ENCODE results near the gene FIGN.

The FIGN gene

GRCh38 chr2:163736433-163737189 lies 803 bp upstream of the FIGN start:
- no peak for DNase-seq (ENCODE audit: low read depth)
- H3K4me3 ChIP-seq (ENCODE audit: low read depth, low read length) = no peak overlapping the region
- TF ChIP-seq MYC (IDR thresholded peaks at IDR 0.05; ENCODE audit: low read depth, low read length) = no peak
- TF ChIP-seq MAX (IDR thresholded peaks at IDR 0.05; ENCODE audit: low read depth, low read length) = no peak
- TF ChIP-seq CTCF (IDR thresholded peaks at IDR 0.05; ENCODE audit: low read depth, low read length) = no peak
- TF ChIP-seq POLR2A (IDR thresholded peaks at IDR 0.05; ENCODE audit: extremely low read depth, insufficient read length) = no peak

- TF ChIP-seq MYC (IDR thresholded peaks at IDR 0.05; ENCODE audit: low read depth, low read length) = no peak
- no peak for TF ChIP-seq CTCF (IDR thresholded peaks at IDR 0.05; ENCODE audit: low read depth, low read length)
- no peak for TF ChIP-seq POLR2A (IDR thresholded peaks at IDR 0.05; ENCODE audit: extremely low read depth, insufficient read length)
- TF ChIP-seq MAX (IDR thresholded peaks at IDR 0.05; ENCODE audit: low read depth, low read length) = no peak
- DNase-seq (ENCODE audit: low read depth) = no peak
- H3K4me3 ChIP-seq (ENCODE audit: low read depth, low read length) = no peak overlapping the region
These were observed 725 bp downstream of the FIGN start for GRCh38 chr2:163734881-163735684.

DNA sequence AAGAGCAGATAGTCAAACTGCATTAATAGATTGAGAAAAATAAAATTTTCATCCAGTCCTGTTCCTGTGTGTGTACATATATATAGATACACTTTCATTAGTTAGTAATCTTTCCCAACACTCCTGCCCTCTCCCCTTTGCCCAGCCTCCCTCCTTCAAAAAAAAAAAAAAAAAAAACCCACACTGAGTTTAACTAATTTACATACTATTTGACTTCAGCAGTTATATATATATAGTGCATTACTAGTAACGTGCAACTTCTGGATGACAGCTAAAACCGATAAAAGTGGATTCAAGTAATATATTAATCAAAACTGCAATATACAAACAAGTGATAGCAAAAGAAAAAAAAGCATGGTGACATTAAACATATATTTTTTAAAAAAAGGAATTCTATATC lies 1.4 kb downstream of the FIGN start:
- TF ChIP-seq CTCF (IDR thresholded peaks at IDR 0.05; ENCODE audit: low read depth, low read length) (no peak), MAX (IDR thresholded peaks at IDR 0.05; ENCODE audit: low read depth, low read length) (no peak), POLR2A (IDR thresholded peaks at IDR 0.05; ENCODE audit: extremely low read depth, insufficient read length) (no peak), MYC (IDR thresholded peaks at IDR 0.05; ENCODE audit: low read depth, low read length) (no peak)
- no peak for DNase-seq (ENCODE audit: low read depth)
- no peak overlapping the region for H3K4me3 ChIP-seq (ENCODE audit: low read depth, low read length)

- no peak overlapping the region for H3K4me3 ChIP-seq (ENCODE audit: low read depth, low read length)
- TF ChIP-seq CTCF (IDR thresholded peaks at IDR 0.05; ENCODE audit: low read depth, low read length) = no peak
- no peak for TF ChIP-seq POLR2A (IDR thresholded peaks at IDR 0.05; ENCODE audit: extremely low read depth, insufficient read length)
- TF ChIP-seq MAX (IDR thresholded peaks at IDR 0.05; ENCODE audit: low read depth, low read length) = no peak
- no peak for TF ChIP-seq MYC (IDR thresholded peaks at IDR 0.05; ENCODE audit: low read depth, low read length)
- DNase-seq (ENCODE audit: low read depth) = no peak
These were observed 1.9 kb downstream of the FIGN start for GRCh38 chr2:163733956-163734355.

GRCh38 chr2:163733301-163733938 lies 2.4 kb downstream of the FIGN start:
- TF ChIP-seq CTCF (IDR thresholded peaks at IDR 0.05; ENCODE audit: low read depth, low read length) (no peak), MYC (IDR thresholded peaks at IDR 0.05; ENCODE audit: low read depth, low read length) (no peak), MAX (IDR thresholded peaks at IDR 0.05; ENCODE audit: low read depth, low read length) (no peak), POLR2A (IDR thresholded peaks at IDR 0.05; ENCODE audit: extremely low read depth, insufficient read length) (no peak)
- DNase-seq (ENCODE audit: low read depth) = no peak
- no peak overlapping the region for H3K4me3 ChIP-seq (ENCODE audit: low read depth, low read length)
